Cardiac muscle cell (in vitro differentiated cells and primary cell): ENCODE measurements around the gene TMEM176B. TPM values are rescaled to one million over a fixed set of nuclear protein-coding genes. Genes with fewer than 3 reads are reported as not detected.
"Not testable (repeated sequence)": the region's sequence is repeated elsewhere in the genome, so short reads cannot be mapped to it uniquely, and the experiment has no call there.

Experiments
- DNase-seq, 2 donors: peaks; one replicate each; pipeline versions ENCODE4 v3.0.0 to v3.0.0-alpha.2; 2010 to 2017; ENCODE audit warnings: low read depth in 1 of 2, low spot score in 1 of 2
- H3K27ac ChIP-seq: fragments of 200-600 bp; sonication (generic); 2 replicates; pipeline ENCODE4 v1.5.1; 2016
- H3K27me3 ChIP-seq: fragments of 200-600 bp; sonication (generic); 2 replicates; pipeline ENCODE4 v1.6.0; 2016; ENCODE audit warnings: control low read depth
- H3K36me3 ChIP-seq: fragments of 200-600 bp; sonication (generic); 2 replicates; pipeline ENCODE4 v1.5.1; 2016; ENCODE audit warnings: control low read depth
- H3K4me1 ChIP-seq: fragments of 200-600 bp; sonication (generic); 2 replicates; pipeline ENCODE4 v1.8.1; 2017; ENCODE audit warnings: low read depth, mild to moderate bottlenecking, mixed run types
- H3K4me3 ChIP-seq: fragments of 200-600 bp; sonication (generic); 2 replicates; pipeline ENCODE4 v1.5.1; 2016; ENCODE audit warnings: mild to moderate bottlenecking
- H3K9me3 ChIP-seq: fragments of 200-600 bp; sonication (generic); 2 replicates; pipeline ENCODE4 v1.5.1; 2017; ENCODE audit warnings: low read depth, mild to moderate bottlenecking, control low read depth
- CTCF ChIP-seq: IDR thresholded peaks from 2 replicates; pipeline ENCODE4 v1.5.1; 2012; ENCODE audit warnings: low read depth, mild to moderate bottlenecking, low read length
- polyA plus RNA-seq: library from polyadenylated mRNA; unstranded; fragments of >200 nt; fragmentation: Nextera tagmentation; extraction: Ambion mirVana; gene quantifications from 2 replicates; pipeline ENCODE4 v1.2.1, GENCODE V29; 2016
- total RNA-seq: library from RNA; depleted of rRNA; stranded (reverse); fragments of >200 nt; gene quantifications from 2 replicates; pipeline ENCODE4 v1.2.3, GENCODE V29; 2016

Gene TMEM176B
- total and polyA plus RNA-seq, 2 experiments from 2014 or later, result 30.6 to 41.8 TPM

- no peak overlapping the region for H3K4me3 ChIP-seq
- H3K27me3 ChIP-seq, result no peaks in the 10 kb centered on the region
- peak overlapping the region; percentile 40 for H3K27ac ChIP-seq
- H3K9me3 ChIP-seq, result no peaks in the 10 kb centered on the region
- no peaks in the 10 kb centered on the region for H3K36me3 ChIP-seq
- no peak for DNase-seq
- no peak for TF ChIP-seq CTCF
- peaks cover 17% of the 10 kb centered on the region for H3K4me1 ChIP-seq
These were observed 20.5 kb upstream of the TMEM176B start for GRCh38 chr7:150820578-150821198.

GRCh38 chr7:150820148-150820547 lies 20.0 kb upstream of the TMEM176B start:
- Histone ChIP-seq H3K4me3 (no peak overlapping the region), H3K27me3 (no peaks in the 10 kb centered on the region), H3K27ac (peak overlapping the region; percentile 40), H3K36me3 (no peaks in the 10 kb centered on the region), H3K9me3 (no peaks in the 10 kb centered on the region), H3K4me1 (peaks cover 17% of the 10 kb centered on the region)
- no peak for TF ChIP-seq CTCF
- no peak for DNase-seq

GRCh38 chr7:150818971-150819370 lies 18.8 kb upstream of the TMEM176B start:
- H3K4me1 ChIP-seq, result peaks cover 17% of the 10 kb centered on the region
- H3K27ac ChIP-seq, result no peak overlapping the region
- DNase-seq, result no peak
- no peaks in the 10 kb centered on the region for H3K27me3 ChIP-seq
- no peak overlapping the region for H3K4me3 ChIP-seq
- H3K36me3 ChIP-seq, result no peaks in the 10 kb centered on the region
- no peaks in the 10 kb centered on the region for H3K9me3 ChIP-seq
- no peak for TF ChIP-seq CTCF

- Histone ChIP-seq H3K4me1 (no peaks in the 10 kb centered on the region), H3K36me3 (no peaks in the 10 kb centered on the region), H3K27ac (no peak overlapping the region), H3K4me3 (no peak overlapping the region), H3K27me3 (no peaks in the 10 kb centered on the region), H3K9me3 (no peaks in the 10 kb centered on the region)
- no peak for DNase-seq
- no peak for TF ChIP-seq CTCF
These were observed 14.3 kb upstream of the TMEM176B start for GRCh38 chr7:150814328-150815001.

- not testable (repeated sequence) for H3K27me3 ChIP-seq, DNase-seq, H3K27ac ChIP-seq, H3K4me3 ChIP-seq, H3K4me1 ChIP-seq, H3K9me3 ChIP-seq, H3K36me3 ChIP-seq
These were observed 7.7 kb upstream of the TMEM176B start for GRCh38 chr7:150807616-150808438.

- H3K9me3 ChIP-seq, result no peaks in the 10 kb centered on the region
- H3K4me1 ChIP-seq, result no peaks in the 10 kb centered on the region
- no peak for DNase-seq
- H3K36me3 ChIP-seq, result no peaks in the 10 kb centered on the region
- no peak overlapping the region for H3K27ac ChIP-seq
- H3K27me3 ChIP-seq, result peaks cover 18% of the 10 kb centered on the region
- no peak for TF ChIP-seq CTCF
- no peak overlapping the region for H3K4me3 ChIP-seq
These were observed 6.7 kb upstream of the TMEM176B start for GRCh38 chr7:150806863-150807262.
